Neural progenitor cell (in vitro differentiated cells): ENCODE results near the gene SSNA1.
A peak's percentile ranks its signal among the peaks of the same experiment; 100 is the strongest.

Source experiments
- EZH2 ChIP-seq: fragments of 200-600 bp; sonication (generic); IDR thresholded peaks from 2 replicates; pipeline ENCODE4 v1.6.1; 2017; ENCODE audit warnings: antibody characterized with exemption, mild to moderate bottlenecking, moderate library complexity
- EZH2phosphoT487 ChIP-seq: fragments of 200-600 bp; sonication (generic); IDR thresholded peaks from 2 replicates; pipeline ENCODE4 v1.6.1; 2017; ENCODE audit warnings: antibody characterized with exemption
- TF ChIP-seq, protein P1 (sequence below): fragments of 200-600 bp; sonication (generic); IDR thresholded peaks from 2 replicates; pipeline ENCODE4 v1.5.1; 2017; ENCODE audit warnings: antibody characterized with exemption, mild to moderate bottlenecking

DNA sequence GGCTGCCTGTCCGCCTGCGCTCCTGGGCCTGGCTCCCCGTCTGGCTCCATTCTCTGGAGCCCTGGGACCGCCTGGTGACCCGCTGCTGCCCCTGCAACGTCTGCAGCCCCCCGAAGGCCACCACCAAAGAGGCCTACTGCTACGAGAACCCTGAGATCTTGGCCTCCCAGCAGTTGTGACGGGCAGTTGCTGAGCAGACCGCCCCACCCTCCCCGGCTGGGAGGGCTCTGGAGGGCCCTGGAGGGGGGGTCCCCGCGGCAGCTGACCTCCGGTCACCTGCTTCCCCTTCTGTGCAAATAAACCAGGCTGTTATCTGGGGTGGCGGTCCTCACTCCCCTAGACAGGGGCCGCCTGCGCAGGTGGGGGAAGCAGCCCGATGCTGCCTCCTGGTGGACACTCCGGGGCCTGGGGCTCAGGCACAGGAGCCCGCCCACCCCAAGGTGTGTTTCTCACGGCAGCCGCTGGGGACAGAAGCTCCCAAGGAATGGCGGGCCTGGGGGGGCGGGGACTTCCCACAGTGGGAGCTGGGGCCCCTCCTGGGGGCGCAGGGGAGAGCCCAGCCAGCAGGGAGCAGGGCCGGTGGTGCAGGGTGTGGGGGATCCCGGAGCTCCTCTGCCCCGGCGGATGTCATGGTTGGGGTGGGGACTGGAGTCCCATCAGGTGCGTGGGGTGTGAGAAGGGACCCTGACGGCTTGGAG lies 47.9 kb downstream of the SSNA1 start:
- TF ChIP-seq, protein P1, sequence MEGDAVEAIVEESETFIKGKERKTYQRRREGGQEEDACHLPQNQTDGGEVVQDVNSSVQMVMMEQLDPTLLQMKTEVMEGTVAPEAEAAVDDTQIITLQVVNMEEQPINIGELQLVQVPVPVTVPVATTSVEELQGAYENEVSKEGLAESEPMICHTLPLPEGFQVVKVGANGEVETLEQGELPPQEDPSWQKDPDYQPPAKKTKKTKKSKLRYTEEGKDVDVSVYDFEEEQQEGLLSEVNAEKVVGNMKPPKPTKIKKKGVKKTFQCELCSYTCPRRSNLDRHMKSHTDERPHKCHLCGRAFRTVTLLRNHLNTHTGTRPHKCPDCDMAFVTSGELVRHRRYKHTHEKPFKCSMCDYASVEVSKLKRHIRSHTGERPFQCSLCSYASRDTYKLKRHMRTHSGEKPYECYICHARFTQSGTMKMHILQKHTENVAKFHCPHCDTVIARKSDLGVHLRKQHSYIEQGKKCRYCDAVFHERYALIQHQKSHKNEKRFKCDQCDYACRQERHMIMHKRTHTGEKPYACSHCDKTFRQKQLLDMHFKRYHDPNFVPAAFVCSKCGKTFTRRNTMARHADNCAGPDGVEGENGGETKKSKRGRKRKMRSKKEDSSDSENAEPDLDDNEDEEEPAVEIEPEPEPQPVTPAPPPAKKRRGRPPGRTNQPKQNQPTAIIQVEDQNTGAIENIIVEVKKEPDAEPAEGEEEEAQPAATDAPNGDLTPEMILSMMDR = peak; percentile 100
- TF ChIP-seq EZH2 (no peak), EZH2phosphoT487 (no peak)
